ENCODE measurements around the gene ABCA12.

ABCA12 gene

GRCh38 chr2:215031321-215031720 is 107.1 kb downstream of the ABCA12 start:
- no peak for DNase-seq (ENCODE audit: low read depth)
- in situ Hi-C loops (cut with HindIII; ENCODE audit: low sequenced_read_pairs), result no loop called here
- no peak overlapping the region for H3K4me3 ChIP-seq (ENCODE audit: low read depth, low read length)
- no peak for TF ChIP-seq CTCF (IDR thresholded peaks at IDR 0.05; ENCODE audit: low read depth, low read length, missing control alignments)

GRCh38 chr2:215029936-215030335 is 108.5 kb downstream of the ABCA12 start:
- no peak for TF ChIP-seq CTCF (IDR thresholded peaks at IDR 0.05; ENCODE audit: low read depth, low read length, missing control alignments)
- no peak for DNase-seq (ENCODE audit: low read depth)
- no peak overlapping the region for H3K4me3 ChIP-seq (ENCODE audit: low read depth, low read length)
- in situ Hi-C loops (cut with HindIII; ENCODE audit: low sequenced_read_pairs), result no loop called here

GRCh38 chr2:215028231-215028630 is 110.2 kb downstream of the ABCA12 start:
- H3K4me3 ChIP-seq (ENCODE audit: low read depth, low read length), result no peak overlapping the region
- in situ Hi-C loops (cut with HindIII; ENCODE audit: low sequenced_read_pairs), result no loop called here
- peak; percentile 64 for DNase-seq (ENCODE audit: low read depth)
- TF ChIP-seq CTCF (IDR thresholded peaks at IDR 0.05; ENCODE audit: low read depth, low read length, missing control alignments), result no peak

GRCh38 chr2:215027779-215028178 is 110.6 kb downstream of the ABCA12 start:
- no peak for DNase-seq (ENCODE audit: low read depth)
- no peak overlapping the region for H3K4me3 ChIP-seq (ENCODE audit: low read depth, low read length)
- TF ChIP-seq CTCF (IDR thresholded peaks at IDR 0.05; ENCODE audit: low read depth, low read length, missing control alignments), result no peak
- in situ Hi-C loops (cut with HindIII; ENCODE audit: low sequenced_read_pairs), result no loop called here

GRCh38 chr2:215022910-215023309 is 115.5 kb downstream of the ABCA12 start:
- in situ Hi-C loops (cut with HindIII; ENCODE audit: low sequenced_read_pairs), result no loop called here
- no peak for DNase-seq (ENCODE audit: low read depth)
- no peak for TF ChIP-seq CTCF (IDR thresholded peaks at IDR 0.05; ENCODE audit: low read depth, low read length, missing control alignments)
- H3K4me3 ChIP-seq (ENCODE audit: low read depth, low read length), result no peak overlapping the region

GRCh38 chr2:215022418-215022817 is 116.0 kb downstream of the ABCA12 start:
- DNase-seq (ENCODE audit: low read depth), result peak; percentile 71
- in situ Hi-C loops (cut with HindIII; ENCODE audit: low sequenced_read_pairs), result no loop called here

More at GRCh38 chr2:215022418-215022817, 116.0 kb downstream of the ABCA12 start:
- no peak overlapping the region for H3K4me3 ChIP-seq (ENCODE audit: low read depth, low read length)
- TF ChIP-seq CTCF (IDR thresholded peaks at IDR 0.05; ENCODE audit: low read depth, low read length, missing control alignments), result no peak

All from astrocyte of the cerebellum (primary cell).